Stimulated activated CD8-positive, alpha-beta memory T cell treated with anti-CD3 and anti-CD28 coated beads, Interleukin-7, amount 100 ng/mL, for 4 hours (primary cell): ENCODE measurements around the gene MYL11.

ENCODE experiments used
- DNase-seq, 2 donors: peaks; one replicate each; pipeline ENCODE4 v3.0.0-alpha.2; 2020; ENCODE audit warnings: low read depth in 2 of 2

Gene MYL11

DNA sequence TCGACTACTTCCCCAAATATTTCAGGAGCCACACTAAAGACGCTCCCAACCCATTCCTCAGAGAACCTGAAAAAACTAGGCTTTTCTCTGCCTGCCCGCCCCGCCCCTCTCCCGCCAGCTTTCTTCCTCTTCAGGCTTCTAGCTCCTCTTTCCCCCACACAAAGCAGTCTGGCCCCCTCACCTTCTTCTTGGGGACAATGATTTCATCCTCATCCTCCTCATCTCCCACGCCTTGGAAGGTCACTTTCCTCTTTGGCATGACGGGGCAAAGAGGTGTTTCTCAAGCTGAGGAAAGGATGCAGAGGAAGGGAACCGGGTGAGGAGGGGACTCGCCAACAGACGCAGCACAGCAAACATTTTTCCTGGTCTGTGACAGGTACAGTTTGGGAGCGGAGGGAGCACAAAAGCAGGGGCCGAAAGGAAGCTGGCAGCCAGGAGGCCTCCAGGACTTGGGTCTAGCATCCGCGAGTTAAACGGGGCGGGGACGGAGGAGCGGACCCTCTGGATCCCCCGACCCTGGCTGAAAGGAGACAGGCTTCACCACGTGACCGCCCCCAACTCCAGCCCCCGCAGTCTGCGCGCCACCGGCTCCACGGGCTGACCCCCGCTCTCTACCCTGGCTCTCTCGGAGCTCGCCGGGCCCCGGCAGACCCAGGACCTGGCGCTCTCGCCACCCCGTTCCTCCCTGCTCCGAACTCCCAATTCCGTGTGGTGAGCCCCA, 20.0 kb upstream of the MYL11 start:
- DNase-seq: no peak

DNA sequence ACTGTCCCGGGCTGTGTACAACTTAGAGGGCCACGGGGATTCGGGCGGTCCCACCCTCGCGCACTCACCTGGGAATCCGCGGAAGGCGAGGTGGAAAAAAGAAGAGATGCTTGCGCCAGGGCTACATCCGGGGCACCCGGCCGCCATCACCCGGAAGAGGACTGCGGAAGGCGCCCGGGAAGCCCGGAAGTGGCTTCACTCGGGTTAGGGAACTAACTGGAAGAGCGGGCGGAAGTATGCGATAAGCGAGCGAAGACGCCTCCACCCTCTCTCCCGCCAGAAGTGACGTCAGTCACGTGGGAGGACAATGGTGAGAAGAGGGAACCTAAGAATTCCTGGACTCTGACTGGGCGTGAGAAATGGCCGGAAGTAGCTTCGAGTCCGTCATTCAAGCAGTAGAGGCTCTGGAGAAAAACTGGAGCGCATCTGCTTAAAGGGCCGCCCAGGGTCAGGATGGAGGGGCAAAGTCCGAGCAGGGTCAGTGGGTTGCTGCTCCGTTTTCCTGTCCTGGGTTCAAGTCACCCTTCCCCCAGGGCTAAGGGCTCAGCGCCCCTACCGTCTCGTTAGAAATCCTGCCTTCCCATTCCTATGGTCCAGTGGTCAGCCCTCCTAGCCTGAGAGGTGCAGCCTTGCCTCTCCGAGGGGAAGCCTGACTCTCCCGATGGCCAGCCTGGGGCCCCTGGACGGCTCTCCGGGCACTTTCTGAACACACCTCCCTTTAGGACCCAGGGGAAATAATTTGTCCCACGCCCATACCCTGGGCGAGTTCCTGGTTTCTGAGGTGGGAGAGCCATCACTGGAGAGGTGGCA, 19.3 kb upstream of the MYL11 start, which contains the start of gene CD2BP2:
TSS of gene CD2BP2 (minus strand) at position 165 of the 810 bp plus-strand sequence. CDS start 627 bp downstream, outside the sequence.
- peak; percentile 76 to 88 for DNase-seq

DNA sequence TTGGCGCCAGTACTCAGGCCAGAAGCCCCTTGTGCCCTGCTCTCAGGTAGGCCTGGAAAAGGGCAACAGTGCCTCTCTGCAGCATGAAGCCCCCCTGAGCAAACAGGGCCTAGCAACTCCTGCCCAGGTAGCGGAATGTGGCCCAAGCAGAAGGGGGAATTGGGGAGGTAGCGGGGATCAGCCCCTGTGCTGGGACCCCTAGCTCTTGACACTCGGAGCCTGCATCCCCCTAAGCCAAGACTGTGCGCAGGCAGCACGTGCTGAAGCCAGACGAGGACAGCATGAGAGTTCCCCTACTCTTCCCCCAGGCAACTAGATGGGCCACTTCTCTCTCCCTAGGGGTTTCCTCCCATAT, 18.7 kb upstream of the MYL11 start:
- DNase-seq: no peak

DNA sequence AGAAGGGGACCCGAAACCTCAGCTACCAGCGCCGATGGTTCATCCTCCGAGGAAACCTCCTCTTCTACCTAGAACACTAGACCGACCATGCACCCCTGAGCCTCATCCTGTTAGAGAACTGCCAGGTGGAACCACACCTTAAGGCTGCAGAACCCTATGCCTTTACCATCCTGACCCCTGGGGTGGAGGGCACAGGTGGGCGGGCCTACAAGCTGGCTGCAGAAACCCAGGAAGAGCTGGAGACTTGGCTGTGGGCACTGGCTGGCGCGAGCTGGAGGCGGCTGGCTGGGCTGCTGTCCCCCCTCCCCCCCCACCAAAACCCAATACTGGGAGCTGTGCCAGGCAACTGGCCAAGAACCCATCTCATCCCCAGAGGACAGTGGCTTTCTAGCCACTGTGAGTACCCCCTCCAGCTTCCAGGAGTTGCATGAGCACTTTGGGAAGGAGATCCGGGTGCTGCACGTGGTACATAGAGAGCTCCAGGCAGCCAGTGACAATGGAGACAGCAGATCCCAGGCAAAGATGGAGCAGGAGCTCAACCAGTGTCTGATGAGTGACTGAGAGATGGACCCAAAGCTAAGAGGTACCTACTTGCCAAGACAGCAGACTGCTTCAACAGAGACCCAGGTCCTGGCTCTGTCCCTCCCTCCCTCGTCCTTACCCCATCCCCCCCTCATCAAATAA, 18.1 kb upstream of the MYL11 start:
- DNase-seq: no peak

DNA sequence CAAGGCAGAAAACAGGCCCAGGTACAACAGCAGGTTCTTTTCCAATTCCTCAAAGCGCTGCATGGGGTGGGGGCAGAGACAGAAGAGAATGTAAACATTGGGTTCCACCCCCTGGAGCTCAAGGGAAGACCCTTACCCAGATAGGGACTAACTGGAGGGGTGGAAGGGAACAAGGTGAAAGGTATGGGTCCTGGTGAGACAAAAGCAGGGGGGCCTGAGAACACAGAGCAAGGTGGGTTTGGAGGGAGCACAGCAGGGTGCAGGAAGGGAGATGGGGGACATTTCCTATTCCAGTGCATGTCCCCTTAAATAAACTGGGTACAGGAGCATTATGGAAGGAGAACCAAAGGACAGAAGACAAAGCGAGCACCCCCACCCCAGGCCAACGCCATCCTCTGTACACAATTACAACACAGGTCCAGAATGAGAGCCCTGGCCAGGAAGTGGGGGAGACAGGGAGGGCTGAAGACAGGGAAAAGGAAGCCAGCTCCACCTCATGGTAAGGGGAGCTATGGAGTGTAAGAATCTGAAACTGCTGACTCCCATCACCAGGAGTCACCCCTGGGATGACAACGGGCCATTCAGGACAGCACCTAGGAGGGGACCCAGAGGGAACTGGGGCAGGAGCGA, 17.4 kb upstream of the MYL11 start:
- no peak for DNase-seq

DNA sequence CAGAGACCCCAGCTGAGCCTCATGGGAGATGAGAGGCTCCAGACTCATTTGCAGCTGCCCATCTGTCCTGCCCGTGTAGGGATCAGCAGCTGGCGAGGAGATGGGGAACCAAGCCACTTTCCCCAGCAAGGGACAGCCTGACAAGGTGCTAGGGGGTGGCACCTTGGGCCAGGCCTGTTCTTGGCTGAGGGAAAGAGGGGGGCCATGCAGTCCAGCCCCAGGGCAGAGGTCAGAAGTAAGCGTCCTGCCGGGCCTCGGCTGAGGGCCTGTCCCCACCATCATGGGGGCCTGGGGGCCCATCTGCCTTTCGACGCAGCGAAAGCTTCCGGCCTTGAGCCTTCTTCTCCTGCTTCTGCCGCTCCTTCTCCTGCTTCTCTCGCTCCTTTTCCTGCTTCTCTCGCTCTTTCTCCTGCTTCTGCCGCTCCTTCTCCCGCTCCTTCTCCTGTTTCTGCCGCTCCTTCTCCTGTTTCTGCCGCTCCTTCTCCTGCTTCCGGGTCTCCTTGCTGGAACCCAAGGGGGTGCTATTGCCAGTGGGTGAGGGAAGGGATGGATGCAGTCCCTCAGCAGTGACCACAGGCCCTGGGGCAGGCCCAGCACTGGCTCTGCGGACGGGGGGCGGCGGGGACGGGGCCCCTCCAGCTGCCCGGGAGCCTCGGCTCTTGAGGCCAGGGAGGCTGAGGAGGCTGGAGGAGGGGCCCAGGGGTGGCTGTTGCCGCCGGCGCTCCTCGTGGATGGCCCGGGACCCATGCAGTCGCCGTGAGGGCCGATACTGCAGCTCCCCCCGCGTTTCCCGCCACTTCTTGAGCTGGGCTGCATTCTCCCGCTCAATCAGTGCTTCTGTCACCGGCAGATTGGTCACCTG, 16.7 kb upstream of the MYL11 start:
- no peak for DNase-seq

DNA sequence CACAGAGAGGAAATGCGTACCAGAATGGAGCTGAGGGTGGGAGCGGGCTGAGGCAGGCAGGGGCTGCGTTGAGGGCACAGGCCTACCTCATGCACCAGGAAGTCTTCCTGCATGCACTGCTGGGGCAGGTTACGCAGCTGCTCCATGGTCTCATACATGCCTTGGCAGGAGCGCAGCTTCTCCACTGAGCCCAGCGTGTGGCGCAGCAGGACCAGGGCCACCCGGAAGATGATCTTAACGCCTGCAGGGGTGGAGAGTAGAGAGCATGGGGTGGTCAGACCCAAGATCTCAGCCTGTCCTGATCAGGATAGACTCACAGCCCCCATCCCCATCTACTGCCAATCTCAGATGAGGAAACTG, 16.0 kb upstream of the MYL11 start:
- no peak for DNase-seq

DNA sequence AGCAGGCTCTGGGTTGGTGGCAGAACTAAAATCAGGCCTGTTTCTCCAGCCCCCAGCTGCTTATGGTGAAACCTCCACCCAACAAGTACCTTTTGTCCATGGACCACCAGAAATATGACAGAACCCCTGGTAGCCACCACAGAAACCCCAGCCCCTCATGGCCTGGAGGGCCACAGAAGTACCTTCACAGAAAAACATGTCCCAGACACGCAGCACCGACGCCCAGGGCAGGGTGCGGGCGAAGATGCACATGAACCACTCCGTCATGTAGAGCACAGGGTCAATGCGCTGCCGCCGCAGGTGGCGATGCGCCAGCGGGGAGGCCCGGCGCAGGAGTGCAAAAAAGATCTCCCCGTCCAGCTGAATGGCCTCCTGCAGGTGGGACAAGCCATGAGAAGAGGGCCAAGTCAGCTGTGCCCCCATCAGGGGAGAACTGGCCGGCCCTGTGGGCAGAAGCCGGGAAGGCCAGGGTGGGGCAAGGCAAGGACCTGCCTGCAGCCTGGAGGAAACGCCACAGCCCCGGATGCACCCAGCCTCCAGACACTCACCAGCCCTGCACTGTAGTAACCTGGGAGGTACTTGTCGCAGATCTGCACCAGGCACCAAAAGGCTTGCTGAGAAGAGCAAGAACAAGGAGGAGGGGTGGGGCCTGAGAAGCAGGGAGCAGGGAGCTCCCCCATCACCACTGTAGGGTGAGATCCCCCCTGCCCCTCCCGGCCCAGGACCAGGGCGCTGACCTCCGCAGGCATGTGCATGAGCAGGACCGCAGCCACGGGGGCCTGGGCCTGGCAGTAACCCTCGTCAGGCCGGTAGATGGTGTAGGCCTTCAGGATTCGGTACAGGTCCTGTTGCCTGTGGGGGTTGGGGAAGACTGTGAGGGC, 15.4 kb upstream of the MYL11 start:
- DNase-seq: no peak

DNA sequence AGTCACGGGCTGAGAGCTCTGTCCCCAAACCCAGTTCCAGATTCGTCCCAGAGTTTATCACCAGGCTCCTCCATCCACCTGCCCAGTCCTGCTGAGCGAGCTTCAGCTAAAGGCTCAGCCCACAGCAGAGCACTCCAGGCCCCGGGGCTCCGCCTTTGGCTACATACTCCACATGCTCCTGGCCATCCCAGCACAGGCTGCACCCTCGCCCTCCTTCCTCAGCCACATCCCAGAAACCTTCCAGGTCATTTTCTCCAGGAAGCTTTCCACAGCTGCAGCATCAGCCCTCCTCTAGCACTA, 14.8 kb upstream of the MYL11 start:
- DNase-seq: no peak

DNA sequence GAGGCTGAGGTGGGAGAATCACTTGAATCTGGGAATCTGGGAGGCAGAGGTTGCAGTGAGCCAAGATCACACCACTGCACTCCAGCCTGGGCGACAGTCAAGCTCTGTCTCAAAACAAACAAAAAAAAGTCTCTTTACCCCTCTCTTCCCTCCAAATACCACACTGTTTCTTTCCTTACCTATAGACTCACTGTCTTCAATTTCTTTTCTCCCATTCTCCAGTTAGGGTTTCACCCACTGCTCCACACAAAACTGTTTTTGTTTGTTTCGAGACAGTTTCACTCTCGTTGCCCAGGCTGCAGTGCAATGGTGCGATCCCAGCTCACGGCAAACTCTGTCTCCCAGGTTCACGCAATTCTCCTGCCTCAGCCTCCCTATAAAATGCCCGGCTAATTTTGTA, 13.4 kb upstream of the MYL11 start:
- DNase-seq: no peak

DNA sequence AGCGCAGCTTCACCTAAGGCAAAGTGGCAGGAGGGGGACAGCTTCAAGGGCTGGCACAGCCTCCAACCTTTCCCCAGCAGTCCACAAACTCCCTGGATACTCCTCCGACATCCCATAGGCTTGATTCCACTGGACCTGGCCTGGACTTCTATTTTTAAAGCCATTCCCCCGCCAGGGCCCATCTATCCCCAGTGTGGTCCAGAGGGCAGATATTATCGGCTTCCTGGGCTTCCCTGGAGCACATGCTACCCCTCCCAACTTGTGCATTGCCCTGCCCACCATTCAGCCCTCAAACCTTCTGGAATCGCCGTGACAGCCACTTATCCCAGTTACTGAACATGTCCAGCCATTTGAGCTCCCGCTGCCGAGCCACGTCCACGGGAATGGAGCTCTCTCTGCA, 9.4 kb upstream of the MYL11 start:
- DNase-seq: no peak

DNA sequence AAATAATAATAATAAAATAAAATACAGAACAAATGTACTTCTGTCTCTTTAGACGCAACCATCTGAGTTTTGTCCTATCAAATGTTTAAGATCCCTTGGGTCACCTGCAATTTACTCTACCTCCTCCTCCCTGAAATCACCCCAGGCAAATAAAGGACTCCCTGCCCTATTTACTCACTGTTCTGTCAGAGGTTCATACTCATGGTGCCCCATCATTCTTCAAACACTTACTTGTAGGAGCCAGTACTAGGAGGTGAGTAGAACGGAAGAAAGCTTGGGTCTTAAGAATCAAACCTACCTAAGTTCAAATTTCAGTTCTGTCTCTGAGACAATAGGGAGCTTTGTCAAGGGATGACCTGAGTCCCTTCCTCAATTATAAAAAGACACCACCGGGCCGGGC, 8.1 kb upstream of the MYL11 start:
- DNase-seq: no peak

DNA sequence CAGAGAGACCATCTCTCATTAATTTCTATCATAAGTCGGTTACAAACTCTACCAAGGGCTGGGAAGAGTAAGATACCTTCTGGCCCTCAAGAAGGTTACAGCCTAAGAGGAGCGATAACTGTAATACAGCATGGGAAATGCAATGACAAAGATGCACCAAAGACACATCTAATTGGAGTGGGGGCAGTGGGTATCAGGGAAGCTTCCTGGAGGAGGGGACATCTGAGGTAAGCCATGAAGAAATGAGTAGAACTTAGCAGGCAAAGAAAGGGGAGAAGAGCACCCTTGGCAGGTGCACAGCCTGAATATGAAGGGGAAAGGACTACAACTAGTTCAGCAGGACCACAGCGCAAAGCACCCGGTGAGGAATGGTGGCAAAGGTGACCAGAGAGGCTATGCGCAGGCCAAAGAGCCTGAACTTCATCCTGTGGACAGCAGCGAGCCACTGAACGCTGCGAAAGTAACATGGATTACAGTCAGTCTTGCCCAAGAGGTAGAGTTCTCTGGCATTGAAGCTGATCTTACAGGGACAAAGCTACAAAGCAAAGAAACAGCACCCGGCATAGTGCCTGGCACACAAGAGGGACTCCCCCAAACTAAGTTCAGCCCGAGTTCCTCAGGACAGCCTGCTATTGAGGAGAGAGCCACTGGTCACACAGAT, 7.1 kb upstream of the MYL11 start:
- no peak for DNase-seq

DNA sequence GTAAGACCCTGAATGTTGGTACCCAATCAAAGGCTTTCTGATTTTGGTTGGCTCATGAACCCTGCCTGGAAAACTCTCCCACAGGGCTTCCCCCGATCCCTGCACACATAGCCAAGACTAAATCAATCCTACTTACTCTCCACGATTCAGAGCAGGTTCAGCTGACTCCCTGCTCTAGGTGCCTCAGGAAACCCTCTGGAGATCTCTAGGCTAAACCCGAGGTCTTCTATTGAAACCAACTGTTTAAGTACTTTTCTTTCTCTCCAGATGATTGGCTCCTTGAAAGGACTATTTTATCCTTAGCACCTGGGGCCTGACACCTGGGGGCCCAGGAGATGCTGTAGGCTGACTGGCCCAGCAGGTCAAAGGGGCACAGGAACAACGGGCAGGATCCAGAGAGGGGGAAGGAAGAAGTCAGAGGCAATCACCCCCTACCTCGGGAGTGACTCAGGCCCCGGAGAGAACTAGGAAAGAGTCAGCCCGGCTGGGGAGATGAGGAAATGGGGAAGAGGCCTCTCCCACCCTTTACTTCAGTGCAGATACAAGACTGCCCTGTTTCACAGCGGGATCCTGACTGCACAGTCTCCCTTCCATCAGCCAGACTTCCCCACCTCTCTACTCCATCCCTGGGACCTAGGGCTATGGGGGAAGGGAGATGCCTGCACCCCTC, 6.3 kb upstream of the MYL11 start:
- DNase-seq: no peak

DNA sequence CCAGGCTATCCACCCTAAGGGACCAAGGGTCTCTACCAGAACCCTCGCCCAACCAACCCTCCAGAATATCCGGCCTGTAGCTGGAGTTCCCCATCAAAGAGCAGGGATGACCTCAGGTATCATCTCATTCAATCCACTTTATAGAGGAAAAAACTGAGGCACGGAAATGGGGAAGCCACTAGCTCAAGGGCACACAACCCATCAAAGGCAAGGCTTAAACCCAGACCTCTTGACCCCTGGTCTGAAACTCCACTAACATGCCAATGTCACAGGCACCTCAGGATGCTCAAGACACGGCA, 5.9 kb upstream of the MYL11 start:
- no peak for DNase-seq

DNA sequence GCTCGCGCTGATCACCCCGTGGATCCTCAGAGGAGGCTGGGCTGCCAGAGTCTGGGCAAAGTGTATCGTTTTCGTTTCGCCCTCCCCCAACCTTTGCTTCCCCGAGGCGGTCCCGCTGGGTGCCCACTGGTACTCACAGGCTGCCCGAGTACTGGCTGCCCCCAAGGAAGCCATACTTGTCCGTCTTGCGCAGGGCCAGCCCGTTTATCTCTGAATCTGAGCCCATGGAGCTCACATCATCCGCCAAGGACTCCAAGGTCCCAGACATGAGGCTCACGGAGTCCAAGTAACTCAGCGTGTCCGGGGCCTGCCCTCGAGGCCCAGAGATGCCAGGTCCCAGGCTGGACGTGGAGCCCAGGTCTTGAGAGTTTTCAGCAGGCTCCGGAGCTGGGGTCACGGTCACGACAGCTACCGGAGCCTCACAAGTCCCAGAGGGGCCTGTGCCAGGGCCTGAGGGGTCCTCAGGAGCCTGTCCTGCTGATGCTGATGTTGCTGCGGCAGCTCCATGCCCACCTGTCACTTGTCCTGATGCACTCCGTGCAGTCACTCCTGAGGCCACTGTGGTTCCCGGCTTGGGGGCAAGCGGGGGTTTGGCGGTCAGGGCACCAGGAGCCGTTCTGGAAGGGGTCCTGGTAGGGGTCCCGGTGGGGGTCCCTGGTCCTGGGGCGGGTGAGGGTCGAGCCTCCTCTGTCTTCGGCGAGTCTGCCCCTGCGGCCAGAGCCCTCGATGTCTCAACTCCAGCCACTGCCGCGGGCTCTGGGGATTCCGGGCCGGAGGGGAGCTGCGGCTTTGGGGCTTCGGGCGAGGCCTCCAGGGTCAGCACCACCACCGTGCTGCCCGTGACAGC, 5.3 kb upstream of the MYL11 start:
- no peak for DNase-seq

DNA sequence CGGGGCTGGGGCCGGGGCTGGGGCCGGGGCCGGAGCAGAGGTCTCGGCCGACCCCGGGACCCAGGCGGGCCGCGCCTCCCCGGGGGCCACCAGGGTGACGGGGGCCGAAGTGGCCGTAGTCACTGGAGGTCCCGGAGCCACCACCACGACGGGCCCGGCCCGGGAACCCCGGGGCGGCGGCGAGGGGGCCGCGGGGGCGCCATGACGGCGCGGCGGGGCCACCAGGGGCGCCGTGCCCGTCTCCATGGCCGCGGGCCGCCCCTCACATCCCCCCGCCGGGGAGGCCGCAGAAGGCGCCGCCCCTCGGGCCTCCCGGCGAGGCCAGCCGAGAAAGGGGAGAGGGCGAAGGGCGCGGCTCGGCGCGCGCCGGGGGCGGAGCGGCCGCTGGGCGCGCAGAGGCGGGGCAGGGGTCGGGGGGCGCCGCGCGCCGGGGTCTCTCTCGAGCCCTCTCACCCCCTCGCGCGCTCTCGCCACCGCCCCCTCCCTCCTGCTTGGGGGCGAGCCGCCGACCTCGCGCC, 4.6 kb upstream of the MYL11 start:
- no peak for DNase-seq

DNA sequence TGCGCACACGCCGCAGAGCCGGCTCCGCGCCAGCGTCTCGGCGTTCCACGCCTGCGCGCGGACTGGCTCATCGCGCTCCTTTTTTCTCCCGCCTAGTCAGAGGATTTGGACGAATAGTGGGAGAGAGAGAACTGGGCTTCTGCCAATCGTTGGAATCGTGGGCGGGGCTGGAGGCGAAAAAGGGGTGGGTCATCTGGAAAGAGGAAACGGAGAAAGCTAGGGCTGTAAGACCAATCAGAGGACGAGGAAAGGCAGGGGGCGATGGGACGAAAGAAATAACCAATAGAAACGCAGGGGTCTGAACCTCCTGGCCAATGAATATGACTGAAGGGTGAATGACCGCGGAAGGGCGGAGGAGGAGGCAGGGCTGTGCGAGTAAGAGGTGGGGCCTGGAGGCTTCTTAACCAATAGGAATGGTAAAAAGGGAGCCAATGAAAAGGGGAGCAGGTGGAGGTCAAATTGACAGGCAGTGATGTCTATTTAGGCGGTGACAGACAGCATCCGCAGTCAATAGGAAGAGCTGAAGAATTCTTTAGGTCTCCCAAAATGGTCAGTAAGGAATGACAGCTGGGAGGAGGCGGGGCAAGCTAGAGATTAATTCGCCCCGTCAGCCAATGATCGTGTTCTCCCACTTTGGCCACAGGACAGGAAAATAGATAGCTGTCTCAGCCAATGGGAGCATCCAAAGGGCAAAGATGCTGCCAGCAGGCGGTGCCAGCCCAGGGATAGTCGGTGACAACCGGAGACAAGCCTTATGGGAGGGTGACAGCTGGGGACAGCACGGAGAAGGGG, 4.0 kb upstream of the MYL11 start, which contains the start of gene TBC1D10B:
TSS of gene TBC1D10B (minus strand) at position 39 of the 792 bp plus-strand sequence. CDS start 311 bp downstream, outside the sequence.
- peak; percentile 95 to 100 for DNase-seq
